T-helper 2 cell (primary cell): ENCODE results near the gene UBAC1.
A peak's percentile ranks its signal among the peaks of the same experiment; 100 is the strongest.

Experiments
- DNase-seq, 5 experiments: peaks; one replicate each; pipeline versions ENCODE4 v3.0.0 to v3.0.0-alpha.2; 2012 to 2022

Gene UBAC1

GRCh38 chr9:135993409-135993742, 32.2 kb upstream of the UBAC1 start:
- DNase-seq: no peak

- peak in 2 of 5 experiments; percentile 11 to 23 for DNase-seq
These were observed 31.6 kb upstream of the UBAC1 start for GRCh38 chr9:135992486-135993408.

GRCh38 chr9:135991771-135992170, 30.6 kb upstream of the UBAC1 start:
- no peak for DNase-seq

- peak; percentile 12 to 63 (median 40) for DNase-seq
These were observed 29.6 kb upstream of the UBAC1 start for GRCh38 chr9:135990468-135991429.

- peak in 1 of 5 experiments; percentile 26 for DNase-seq
These were observed 28.7 kb upstream of the UBAC1 start for GRCh38 chr9:135989722-135990467.

GRCh38 chr9:135989157-135989556, 28.0 kb upstream of the UBAC1 start:
- DNase-seq: no peak

GRCh38 chr9:135988493-135988892, 27.3 kb upstream of the UBAC1 start:
- no peak for DNase-seq

GRCh38 chr9:135987838-135988404, 26.7 kb upstream of the UBAC1 start:
- DNase-seq: no peak

GRCh38 chr9:135986605-135987004, 25.4 kb upstream of the UBAC1 start:
- DNase-seq: no peak

- no peak for DNase-seq
These were observed 24.7 kb upstream of the UBAC1 start for GRCh38 chr9:135985889-135986288.

GRCh38 chr9:135985459-135985774, 24.2 kb upstream of the UBAC1 start:
- no peak for DNase-seq

- DNase-seq: no peak
These were observed 23.0 kb upstream of the UBAC1 start for GRCh38 chr9:135984072-135984710.

- DNase-seq: no peak
These were observed 22.3 kb upstream of the UBAC1 start for GRCh38 chr9:135983208-135984071.

- DNase-seq: no peak
These were observed 21.5 kb upstream of the UBAC1 start for GRCh38 chr9:135982499-135983207.

- no peak for DNase-seq
These were observed 19.9 kb upstream of the UBAC1 start for GRCh38 chr9:135980926-135981630.

GRCh38 chr9:135979547-135980166, 18.5 kb upstream of the UBAC1 start:
- no peak for DNase-seq

- DNase-seq: peak in 3 of 5 experiments; percentile 42 to 66 (median 42)
These were observed 17.7 kb upstream of the UBAC1 start for GRCh38 chr9:135978642-135979546.

GRCh38 chr9:135976944-135977343, 15.8 kb upstream of the UBAC1 start:
- DNase-seq: no peak
